Measurements from ENCODE around the gene GPRC5C. TPM values are rescaled to one million over a fixed set of nuclear protein-coding genes. Genes with fewer than 3 reads are reported as not detected.

Gene GPRC5C
- total and polyA plus RNA-seq, 2 of the 13 experiments (the other 11 are each of a cell fraction or from before 2014, with no cell fraction given): 85.6 to 300 TPM

DNA sequence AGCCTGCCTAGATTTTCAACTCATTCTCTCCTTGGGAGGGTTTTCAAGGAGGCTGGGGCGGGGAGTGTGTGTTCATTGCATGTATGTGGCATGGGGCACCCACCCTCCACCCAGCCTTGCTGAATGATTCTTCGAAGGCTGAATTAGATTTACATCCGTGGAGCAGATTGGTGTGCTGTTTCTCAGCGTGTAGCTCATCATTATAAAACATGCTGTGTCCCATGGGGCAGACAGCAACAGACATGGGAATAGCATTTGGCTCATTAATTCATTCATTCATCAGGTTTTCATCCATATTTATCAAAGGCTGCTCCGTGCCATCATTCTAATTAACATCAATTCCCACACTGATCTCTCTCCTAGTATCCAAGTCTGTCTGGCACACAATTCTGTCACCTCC, 23.9 kb downstream of the GPRC5C start:
- Histone ChIP-seq H2AFZ (ENCODE audit: low read length) (no peak overlapping the region), H3K36me3 (replicated peaks in 1 of 2; ENCODE audit: control insufficient read depth in 1 of 2, insufficient read depth in 2 of 2, low read length in 2 of 2) (no peaks in the 10 kb centered on the region), H3K4me2 (ENCODE audit: low read depth, low read length) (no peak overlapping the region), H3K79me2 (ENCODE audit: insufficient read depth, low read length) (no peaks in the 10 kb centered on the region), H3K9ac (ENCODE audit: insufficient read depth, low read depth, low read length) (no peak overlapping the region), H3K9me3 (ENCODE audit: low read length) (no peaks in the 10 kb centered on the region), H3K4me1 (ENCODE audit: insufficient read depth, low read length) (peaks cover 39% of the 10 kb centered on the region), H3K27me3 (ENCODE audit: control insufficient read depth in 1 of 2, insufficient read depth in 2 of 2, low read length in 2 of 2) (peaks cover 3 to 25% of the 10 kb centered on the region in 2 experiments; a peak in 3 of 5 replicates), H3K4me3 (replicated peaks in 1 of 3; ENCODE audit: insufficient read depth in 1 of 3, low read depth in 2 of 3, low read length in 3 of 3) (no peak overlapping the region), H3K27ac (ENCODE audit: extremely low read length, insufficient read depth, low read length) (no peak overlapping the region), H4K20me1 (ENCODE audit: insufficient read depth, low read length) (no peaks in the 10 kb centered on the region; the same call in 1 of the 2 replicates)
- POLR2A ChIA-PET: interaction anchor here (1.8 to 6.2 kb wide), 7 partner anchors 13 to 82 kb away, joined by 5 to 126 read pairs (median 29); no protein-coding TSS in a partner anchor
- intact Hi-C loops (cut with micrococcal nuclease; ENCODE audit: unreplicated experiment): loop anchor here (2.0 to 10.0 kb wide), 3 partner anchors 19 to 251 kb away; partner anchors contain the start of genes CD300LB and RPL38
- CTCF ChIA-PET (ENCODE audit: low intra/inter-chr PET ratio, low total read pairs): interaction anchor here (3.3 to 4.8 kb wide), 2 partner anchors 18 to 76 kb away, joined by 34 to 141 read pairs; no protein-coding TSS in a partner anchor
- TF ChIP-seq ZNF24 (IDR thresholded peaks at IDR 0.05) (no peak), ISL2 (CRISPR knock-in tag; IDR thresholded peaks at IDR 0.05) (no peak), KMT2A (CRISPR knock-in tag; IDR thresholded peaks at IDR 0.05) (no peak), NPAS2 (CRISPR knock-in tag; IDR thresholded peaks at IDR 0.05; ENCODE audit: borderline replicate concordance) (no peak), HOXA5 (CRISPR knock-in tag; IDR thresholded peaks at IDR 0.05) (no peak), PRMT3 (CRISPR knock-in tag; IDR thresholded peaks at IDR 0.05; ENCODE audit: borderline replicate concordance, low read depth) (no peak), PHF21A (CRISPR knock-in tag; IDR thresholded peaks at IDR 0.05) (no peak), SOX5 (CRISPR knock-in tag; IDR thresholded peaks at IDR 0.05; ENCODE audit: borderline replicate concordance) (no peak), ZBTB1 (CRISPR knock-in tag; IDR thresholded peaks at IDR 0.05; ENCODE audit: borderline replicate concordance) (no peak), HES4 (CRISPR knock-in tag; IDR thresholded peaks at IDR 0.05; ENCODE audit: borderline replicate concordance) (no peak), HOXA9 (CRISPR knock-in tag; IDR thresholded peaks at IDR 0.05; ENCODE audit: borderline replicate concordance) (no peak), MBNL3 (CRISPR knock-in tag; conservative IDR thresholded peaks at IDR 0.05) (no peak), ZSCAN31 (CRISPR knock-in tag; IDR thresholded peaks at IDR 0.05; ENCODE audit: low read depth) (no peak), ZFP36L2 (CRISPR knock-in tag; IDR thresholded peaks at IDR 0.05) (no peak), BHLHE40 (IDR thresholded peaks at IDR 0.05; ENCODE audit: low read length) (no peak)
- TF ChIP-seq, protein P1, sequence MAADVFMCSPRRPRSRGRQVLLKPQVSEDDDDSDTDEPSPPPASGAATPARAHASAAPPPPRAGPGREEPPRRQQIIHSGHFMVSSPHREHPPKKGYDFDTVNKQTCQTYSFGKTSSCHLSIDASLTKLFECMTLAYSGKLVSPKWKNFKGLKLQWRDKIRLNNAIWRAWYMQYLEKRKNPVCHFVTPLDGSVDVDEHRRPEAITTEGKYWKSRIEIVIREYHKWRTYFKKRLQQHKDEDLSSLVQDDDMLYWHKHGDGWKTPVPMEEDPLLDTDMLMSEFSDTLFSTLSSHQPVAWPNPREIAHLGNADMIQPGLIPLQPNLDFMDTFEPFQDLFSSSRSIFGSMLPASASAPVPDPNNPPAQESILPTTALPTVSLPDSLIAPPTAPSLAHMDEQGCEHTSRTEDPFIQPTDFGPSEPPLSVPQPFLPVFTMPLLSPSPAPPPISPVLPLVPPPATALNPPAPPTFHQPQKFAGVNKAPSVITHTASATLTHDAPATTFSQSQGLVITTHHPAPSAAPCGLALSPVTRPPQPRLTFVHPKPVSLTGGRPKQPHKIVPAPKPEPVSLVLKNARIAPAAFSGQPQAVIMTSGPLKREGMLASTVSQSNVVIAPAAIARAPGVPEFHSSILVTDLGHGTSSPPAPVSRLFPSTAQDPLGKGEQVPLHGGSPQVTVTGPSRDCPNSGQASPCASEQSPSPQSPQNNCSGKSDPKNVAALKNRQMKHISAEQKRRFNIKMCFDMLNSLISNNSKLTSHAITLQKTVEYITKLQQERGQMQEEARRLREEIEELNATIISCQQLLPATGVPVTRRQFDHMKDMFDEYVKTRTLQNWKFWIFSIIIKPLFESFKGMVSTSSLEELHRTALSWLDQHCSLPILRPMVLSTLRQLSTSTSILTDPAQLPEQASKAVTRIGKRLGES (CRISPR knock-in tag; IDR thresholded peaks at IDR 0.05; ENCODE audit: borderline replicate concordance): no peak
- TF ChIP-seq, protein P2, sequence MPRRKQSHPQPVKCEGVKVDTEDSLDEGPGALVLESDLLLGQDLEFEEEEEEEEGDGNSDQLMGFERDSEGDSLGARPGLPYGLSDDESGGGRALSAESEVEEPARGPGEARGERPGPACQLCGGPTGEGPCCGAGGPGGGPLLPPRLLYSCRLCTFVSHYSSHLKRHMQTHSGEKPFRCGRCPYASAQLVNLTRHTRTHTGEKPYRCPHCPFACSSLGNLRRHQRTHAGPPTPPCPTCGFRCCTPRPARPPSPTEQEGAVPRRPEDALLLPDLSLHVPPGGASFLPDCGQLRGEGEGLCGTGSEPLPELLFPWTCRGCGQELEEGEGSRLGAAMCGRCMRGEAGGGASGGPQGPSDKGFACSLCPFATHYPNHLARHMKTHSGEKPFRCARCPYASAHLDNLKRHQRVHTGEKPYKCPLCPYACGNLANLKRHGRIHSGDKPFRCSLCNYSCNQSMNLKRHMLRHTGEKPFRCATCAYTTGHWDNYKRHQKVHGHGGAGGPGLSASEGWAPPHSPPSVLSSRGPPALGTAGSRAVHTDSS (CRISPR knock-in tag; conservative IDR thresholded peaks at IDR 0.05): no peak
- in situ Hi-C loops (cut with HindIII; ENCODE audit: extremely low pct_ligation_motif_present, low pct_unique_long_range_greater_than_20kb): loop anchor here (5.0 kb wide), 1 partner anchor 79 kb away; no protein-coding TSS in a partner anchor
- ATAC-seq (no peak), DNase-seq (ENCODE audit: low spot score) (no peak), FAIRE-seq (no peak)
- 63% methylated on average over 5 of the region's 5 CpGs for WGBS (ENCODE audit: low lambda C conversion rate)
- no TSS peak for BruUV-seq (replicated peaks)

All from HepG2 (cell line).